Measurements from ENCODE around the gene SIRPA. TPM values are rescaled to one million over a fixed set of nuclear protein-coding genes. Genes with fewer than 3 reads are reported as not detected.

The SIRPA gene
- polyA plus RNA-seq (ENCODE audit: low read depth in 6 of 6): under 1 TPM in 4 of 6 donors, not detected in 2; 0.24 to 0.44 (median 0.26) TPM

DNA sequence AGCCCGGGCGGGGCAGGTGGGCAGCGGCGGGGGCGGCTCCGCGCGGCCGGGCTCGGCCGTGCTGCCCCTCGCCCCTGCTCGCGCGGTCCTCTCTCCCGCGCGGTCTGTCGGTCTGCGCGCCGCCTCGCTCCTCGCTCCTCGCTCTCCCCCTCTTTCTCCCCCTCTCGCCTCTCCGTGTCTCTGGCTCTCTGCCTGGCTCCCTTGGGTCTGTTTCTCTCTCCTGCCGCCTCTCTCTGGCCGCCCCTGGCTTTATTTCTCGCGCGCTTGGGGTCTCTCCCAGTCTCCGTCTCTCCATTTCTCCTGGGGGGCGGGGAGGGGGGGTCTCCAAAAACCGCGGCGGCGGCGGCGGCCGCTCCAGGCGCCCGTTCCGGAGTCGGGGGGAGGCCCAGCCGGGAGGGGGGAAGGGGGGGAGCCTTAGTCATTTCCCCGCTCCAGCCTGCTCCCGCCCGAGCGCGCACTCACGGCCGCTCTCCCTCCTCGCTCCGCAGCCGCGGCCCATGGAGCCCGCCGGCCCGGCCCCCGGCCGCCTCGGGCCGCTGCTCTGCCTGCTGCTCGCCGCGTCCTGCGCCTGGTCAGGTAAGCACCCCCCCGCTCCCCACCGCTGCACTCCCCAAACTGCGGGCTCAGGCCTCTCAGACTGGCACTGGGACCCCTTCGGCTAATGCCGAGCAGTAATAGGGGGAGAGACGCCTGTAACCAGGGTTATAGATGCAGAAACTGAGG lies at the start of gene SIRPA:
Gene SIRPA, plus strand, starts transcription at position 457 of the 723 bp plus-strand sequence. Its CDS starts 41 bp downstream, at position 498.
- Mint-ChIP-seq H3K27ac (peak within 1 kb of the TSS in 5 of 6 donors; percentile 24 to 88 (median 72)), H3K4me1 (peaks cover 49 to 53% (median 52%) of the 10 kb centered on the region in 3 donors), H3K9me3 (no peaks in the 10 kb centered on the region), H3K4me3 (peak within 1 kb of the TSS; percentile 76 to 92 (median 84)), H3K27me3 (peaks cover 22 to 47% (median 34%) of the 10 kb centered on the region in 3 donors), H3K36me3 (peaks cover 0 to 7% of the 10 kb centered on the region in 2 donors)
- ATAC-seq (ENCODE audit: low read depth in 2 of 2) (no peak), DNase-seq (no peak)

DNA sequence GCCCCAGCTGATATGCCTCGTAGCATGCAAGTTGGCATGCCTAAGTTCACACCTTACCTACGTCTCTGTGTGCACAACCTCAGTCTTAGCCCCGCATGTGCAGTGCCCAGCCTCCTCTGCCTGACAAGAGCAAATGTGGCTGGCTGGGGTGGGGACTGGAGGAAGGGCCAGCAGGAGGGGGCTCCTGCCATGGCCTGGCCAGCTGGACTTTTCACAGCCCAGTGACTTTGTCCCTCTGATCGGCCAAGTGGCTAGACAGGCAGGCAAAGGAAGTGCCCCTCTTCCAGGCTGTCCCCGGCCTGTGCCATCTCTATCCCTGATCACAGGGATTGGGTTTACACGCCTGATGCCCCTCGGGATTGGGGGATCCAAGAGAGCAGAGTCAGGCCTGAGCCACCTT lies 49.5 kb upstream of the SIRPA start:
- peaks cover 62 to 80% (median 78%) of the 10 kb centered on the region in 3 donors for H3K4me1 Mint-ChIP-seq
- H3K36me3 Mint-ChIP-seq: peaks cover 4 to 22% of the 10 kb centered on the region in 2 donors
- peak overlapping the region in 5 of 6 donors; percentile 47 to 97 (median 93) for H3K27ac Mint-ChIP-seq
- DNase-seq: no peak
- H3K9me3 Mint-ChIP-seq: peaks cover 0 to 12% (median 8%) of the 10 kb centered on the region in 7 donors
- peaks cover 0 to 3% (median 2%) of the 10 kb centered on the region in 3 donors for H3K27me3 Mint-ChIP-seq
- H3K4me3 Mint-ChIP-seq: peak overlapping the region in 3 of 8 donors; percentile 27 to 69 (median 39)
- ATAC-seq (ENCODE audit: low read depth in 2 of 2): peak in 1 of 2 donors; percentile 4

DNA sequence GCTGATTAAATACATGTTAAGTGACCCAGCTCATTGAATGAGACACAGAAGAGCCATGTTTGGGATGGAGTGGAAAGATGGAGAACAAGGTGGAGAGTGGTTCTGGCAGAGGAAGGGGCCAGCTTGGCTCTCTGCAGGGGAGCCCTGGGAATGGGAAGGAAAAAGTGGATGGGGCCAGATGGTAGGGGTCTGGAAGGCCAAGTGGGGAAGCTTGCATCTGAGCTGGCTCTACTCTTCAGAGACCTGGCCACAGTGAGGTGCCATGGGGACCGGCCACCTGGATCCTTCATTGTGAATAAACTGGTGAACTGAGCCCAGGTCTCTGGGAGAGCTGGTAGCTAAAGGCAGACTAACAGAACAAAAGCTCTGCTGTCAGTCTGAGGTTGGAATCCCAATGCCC lies 48.9 kb upstream of the SIRPA start:
- ATAC-seq (ENCODE audit: low read depth in 2 of 2) (no peak), DNase-seq (no peak)
- Mint-ChIP-seq H3K27ac (peak overlapping the region in 5 of 6 donors; percentile 47 to 97 (median 70)), H3K9me3 (peaks cover 0 to 12% (median 8%) of the 10 kb centered on the region in 7 donors), H3K27me3 (no peaks in the 10 kb centered on the region), H3K4me3 (peak overlapping the region in 1 of 8 donors; percentile 36), H3K4me1 (peaks cover 67 to 82% (median 81%) of the 10 kb centered on the region in 3 donors), H3K36me3 (peaks cover 4 to 22% of the 10 kb centered on the region in 2 donors)

DNA sequence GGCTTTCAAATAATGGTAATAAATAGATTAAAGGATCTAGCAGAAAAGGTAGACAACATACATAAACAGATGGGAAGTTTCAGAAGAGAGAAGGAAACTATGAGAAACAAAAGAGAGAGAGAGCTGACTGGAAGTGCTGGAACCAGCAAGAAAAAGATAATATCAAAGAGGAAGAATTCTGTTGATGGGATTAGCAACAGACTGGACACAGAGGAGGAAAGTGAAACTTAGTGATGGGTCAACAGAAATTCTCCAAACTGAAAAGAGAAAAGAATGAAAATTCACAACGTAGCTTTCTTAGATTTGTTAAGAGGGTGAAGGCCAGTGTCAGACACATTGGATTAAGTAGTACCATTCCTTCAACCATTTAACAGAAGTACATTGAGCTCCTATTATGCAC lies 48.3 kb upstream of the SIRPA start:
- Mint-ChIP-seq H3K9me3 (peaks cover 0 to 12% (median 8%) of the 10 kb centered on the region in 7 donors), H3K4me1 (peaks cover 70 to 88% (median 82%) of the 10 kb centered on the region in 3 donors), H3K27ac (peak overlapping the region in 5 of 6 donors; percentile 16 to 93 (median 86)), H3K4me3 (no peak overlapping the region), H3K36me3 (peaks cover 4 to 22% of the 10 kb centered on the region in 2 donors), H3K27me3 (no peaks in the 10 kb centered on the region)
- no peak for DNase-seq
- ATAC-seq (ENCODE audit: low read depth in 2 of 2): no peak

DNA sequence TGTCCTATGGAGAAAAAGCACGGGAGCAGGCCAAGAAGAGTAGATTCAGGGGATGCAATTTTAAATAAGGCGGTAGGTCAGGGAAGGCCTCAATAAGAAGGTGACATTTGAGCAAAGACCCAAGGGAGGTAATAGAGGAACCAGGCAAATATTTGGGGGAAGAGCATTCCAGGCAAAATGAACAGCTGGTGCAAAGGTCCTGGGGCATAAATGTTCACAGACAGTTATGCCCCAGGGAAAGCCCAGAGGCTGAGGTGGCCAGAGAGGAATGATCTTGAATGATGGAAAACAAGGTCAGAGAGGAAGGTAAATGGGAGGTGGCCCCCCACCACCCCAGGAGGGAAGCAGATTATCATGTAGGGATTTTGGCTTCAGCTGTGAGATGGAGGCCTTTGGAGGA lies 47.4 kb upstream of the SIRPA start:
- peaks cover 71 to 90% (median 77%) of the 10 kb centered on the region in 3 donors for H3K4me1 Mint-ChIP-seq
- DNase-seq (no peak), ATAC-seq (ENCODE audit: low read depth in 2 of 2) (no peak)
- H3K4me3 Mint-ChIP-seq: peak overlapping the region in 2 of 8 donors; percentile 5 to 64
- peaks cover 0 to 12% (median 8%) of the 10 kb centered on the region in 7 donors for H3K9me3 Mint-ChIP-seq
- no peaks in the 10 kb centered on the region for H3K27me3 Mint-ChIP-seq
- peaks cover 4 to 22% of the 10 kb centered on the region in 2 donors for H3K36me3 Mint-ChIP-seq
- H3K27ac Mint-ChIP-seq: peak overlapping the region in 4 of 6 donors; percentile 37 to 93 (median 60)

DNA sequence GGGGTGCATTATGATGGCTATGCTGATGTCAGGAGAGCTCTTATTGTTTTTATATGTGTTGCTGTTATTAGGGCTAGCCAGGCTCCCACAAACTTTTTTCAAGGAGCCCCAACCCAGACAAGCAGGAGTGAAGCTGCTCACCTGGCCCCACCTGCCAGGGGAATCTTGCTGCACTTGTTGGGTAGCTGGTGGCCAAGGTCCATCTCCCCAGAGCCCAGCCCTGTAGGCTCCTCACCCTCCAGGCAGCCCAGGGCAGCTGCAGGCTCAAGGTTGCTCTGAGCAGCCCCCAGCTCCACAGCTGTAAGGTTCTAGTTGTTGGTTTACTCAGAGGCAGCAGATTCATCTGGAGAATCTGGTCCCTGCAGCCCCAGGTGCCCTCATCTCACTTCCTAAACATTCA lies 46.8 kb upstream of the SIRPA start:
- DNase-seq (no peak), ATAC-seq (ENCODE audit: low read depth in 2 of 2) (no peak)
- Mint-ChIP-seq H3K9me3 (peaks cover 0 to 12% (median 8%) of the 10 kb centered on the region in 7 donors), H3K27ac (peak overlapping the region in 2 of 6 donors; percentile 44 to 93), H3K27me3 (no peaks in the 10 kb centered on the region), H3K4me1 (peaks cover 70 to 89% (median 71%) of the 10 kb centered on the region in 3 donors), H3K36me3 (peaks cover 4 to 22% of the 10 kb centered on the region in 2 donors), H3K4me3 (peak overlapping the region in 2 of 8 donors; percentile 6 to 64)

DNA sequence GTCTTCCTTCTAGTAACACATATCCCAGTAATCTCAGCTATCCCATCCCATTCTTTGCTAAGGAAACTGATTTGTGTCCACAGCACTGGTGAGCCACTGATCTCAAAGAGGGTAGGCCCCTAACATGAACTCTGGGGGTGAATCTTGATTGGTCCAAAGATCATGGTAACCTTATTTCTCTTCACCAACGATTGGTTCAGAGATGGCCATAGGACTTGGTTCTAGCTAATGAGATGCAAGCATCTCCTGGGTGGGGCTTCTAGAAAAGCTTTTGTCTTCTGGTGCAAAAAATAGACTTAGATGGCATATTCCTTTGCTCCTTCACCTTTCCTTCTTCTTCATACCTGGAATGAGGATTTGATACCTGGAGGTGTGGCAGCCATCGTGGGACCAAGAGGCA lies 43.8 kb upstream of the SIRPA start:
- ATAC-seq (ENCODE audit: low read depth in 2 of 2): no peak
- no peak for DNase-seq
- Mint-ChIP-seq H3K27me3 (peaks cover 0 to 5% (median 0%) of the 10 kb centered on the region in 3 donors), H3K4me1 (peaks cover 47 to 59% (median 50%) of the 10 kb centered on the region in 3 donors), H3K27ac (peak overlapping the region in 5 of 6 donors; percentile 90 to 99 (median 97)), H3K4me3 (peak overlapping the region in 6 of 8 donors; percentile 17 to 85 (median 64)), H3K9me3 (peaks cover 0 to 12% (median 6%) of the 10 kb centered on the region in 7 donors), H3K36me3 (peaks cover 4 to 16% of the 10 kb centered on the region in 2 donors)

DNA sequence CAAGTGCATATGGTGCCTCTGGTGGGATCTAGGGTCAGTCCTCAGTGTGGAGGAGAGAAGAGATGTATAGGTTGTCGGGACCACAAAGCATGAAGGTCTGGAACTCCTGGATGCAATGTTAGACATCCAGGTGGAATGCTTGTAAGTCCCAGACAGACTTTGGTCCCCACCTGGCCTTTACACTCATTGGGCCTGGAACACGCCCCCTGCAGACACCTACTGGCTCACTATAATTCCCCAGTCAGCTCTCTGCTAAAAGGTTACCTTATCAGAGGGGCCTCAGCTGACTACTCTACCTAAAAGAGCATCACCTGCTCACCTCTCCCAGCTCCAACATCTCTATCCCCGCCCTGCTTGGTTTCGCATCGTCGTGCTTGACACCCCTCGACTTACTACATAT lies 41.7 kb upstream of the SIRPA start:
- ATAC-seq (ENCODE audit: low read depth in 2 of 2) (no peak), DNase-seq (no peak)
- Mint-ChIP-seq H3K27ac (peak overlapping the region in 1 of 6 donors; percentile 61), H3K4me1 (peaks cover 36 to 53% (median 43%) of the 10 kb centered on the region in 3 donors), H3K9me3 (no peaks in the 10 kb centered on the region), H3K4me3 (no peak overlapping the region), H3K27me3 (peaks cover 0 to 5% (median 4%) of the 10 kb centered on the region in 3 donors), H3K36me3 (no peaks in the 10 kb centered on the region)

DNA sequence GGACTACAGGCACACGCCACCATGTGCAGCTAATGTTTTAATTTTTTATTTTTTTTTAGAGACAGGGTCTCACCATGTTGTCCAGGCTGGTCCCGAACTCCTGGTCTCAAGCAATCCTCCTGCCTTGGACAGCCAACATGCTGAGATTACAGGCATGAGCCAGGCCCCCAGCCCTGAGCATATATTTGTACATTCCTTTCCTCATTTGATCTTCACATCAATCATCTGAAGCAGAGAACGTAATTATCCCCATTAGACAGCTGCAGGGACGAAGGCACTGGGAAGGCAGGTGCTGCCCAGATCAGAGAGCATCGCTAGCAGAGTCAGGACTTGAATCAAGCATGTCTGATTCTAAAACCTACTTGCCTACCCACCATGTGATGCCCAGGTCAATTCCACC lies 41.0 kb upstream of the SIRPA start:
- no peak for ATAC-seq (ENCODE audit: low read depth in 2 of 2)
- Mint-ChIP-seq H3K36me3 (no peaks in the 10 kb centered on the region), H3K4me3 (peak overlapping the region in 1 of 8 donors; percentile 47), H3K27ac (no peak overlapping the region), H3K4me1 (peaks cover 28 to 45% (median 36%) of the 10 kb centered on the region in 3 donors), H3K9me3 (no peaks in the 10 kb centered on the region), H3K27me3 (peaks cover 0 to 5% (median 4%) of the 10 kb centered on the region in 3 donors)
- no peak for DNase-seq

DNA sequence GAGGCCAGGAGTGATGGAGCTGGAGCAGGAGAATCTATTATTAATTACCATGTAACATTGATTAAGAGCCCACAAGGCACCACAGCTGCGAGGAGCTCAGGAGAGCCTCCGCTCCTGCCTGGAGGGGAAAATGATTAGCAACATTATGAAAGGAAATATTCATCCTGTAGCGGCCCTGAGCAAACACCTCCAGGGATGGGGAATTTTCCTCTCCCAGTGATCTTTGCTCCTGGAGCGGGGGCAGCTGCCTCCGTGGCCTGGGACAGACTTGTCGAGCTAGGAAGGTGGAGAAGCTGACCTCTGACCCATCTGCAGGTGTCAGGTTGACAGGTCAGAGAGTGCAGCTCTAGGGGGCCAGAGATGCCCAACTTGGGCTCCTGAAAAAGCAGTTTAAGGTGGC lies 40.1 kb upstream of the SIRPA start:
- DNase-seq (no peak), ATAC-seq (ENCODE audit: low read depth in 2 of 2) (no peak)
- Mint-ChIP-seq H3K4me3 (no peak overlapping the region), H3K4me1 (peaks cover 24 to 39% (median 35%) of the 10 kb centered on the region in 3 donors), H3K9me3 (no peaks in the 10 kb centered on the region), H3K36me3 (no peaks in the 10 kb centered on the region), H3K27ac (no peak overlapping the region), H3K27me3 (peaks cover 0 to 12% (median 11%) of the 10 kb centered on the region in 3 donors)

DNA sequence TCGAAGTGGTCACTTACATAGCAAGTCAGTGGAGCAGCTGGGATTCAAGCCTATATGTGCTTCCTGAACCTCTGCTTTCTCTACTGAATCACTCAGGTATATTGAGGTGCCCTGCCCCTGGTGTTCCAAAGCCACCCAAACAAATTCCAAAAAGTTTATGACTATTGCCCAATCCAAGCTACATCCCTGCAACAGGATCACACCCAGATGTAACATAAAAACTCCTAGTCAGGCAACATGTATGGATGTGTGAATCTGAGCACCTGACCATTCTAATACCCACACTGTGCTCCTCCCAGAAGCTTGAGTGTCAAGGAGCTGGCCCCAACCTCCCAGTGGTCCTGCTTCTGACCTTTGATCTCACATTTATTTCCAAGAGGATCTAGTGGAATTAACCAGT lies 39.5 kb upstream of the SIRPA start:
- Mint-ChIP-seq H3K36me3 (no peaks in the 10 kb centered on the region), H3K4me1 (peaks cover 19 to 34% (median 30%) of the 10 kb centered on the region in 3 donors), H3K27me3 (peaks cover 0 to 16% (median 11%) of the 10 kb centered on the region in 3 donors), H3K9me3 (no peaks in the 10 kb centered on the region), H3K4me3 (no peak overlapping the region), H3K27ac (peak overlapping the region in 1 of 6 donors; percentile 53)
- ATAC-seq (ENCODE audit: low read depth in 2 of 2): no peak
- DNase-seq: no peak

DNA sequence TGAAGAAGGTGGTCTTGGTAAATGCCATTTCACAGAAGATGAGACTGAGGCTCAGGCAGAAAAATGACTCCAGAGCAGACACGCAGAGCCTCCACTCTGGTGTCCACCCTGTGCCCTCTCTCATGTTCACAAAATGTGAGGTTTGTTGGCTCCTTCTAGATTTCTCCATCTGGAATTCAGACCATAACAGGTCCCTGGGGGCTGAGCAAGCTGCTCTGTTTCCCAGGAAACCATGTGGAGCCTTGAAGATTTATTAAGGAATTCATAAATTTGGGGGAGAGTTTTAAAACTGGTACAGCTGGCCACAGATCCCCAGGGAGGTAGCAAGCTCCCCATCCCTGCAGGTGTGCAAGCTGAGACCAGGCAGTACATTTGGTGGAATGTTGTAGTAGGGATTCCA lies 38.8 kb upstream of the SIRPA start:
- no peak overlapping the region for H3K4me3 Mint-ChIP-seq
- no peaks in the 10 kb centered on the region for H3K36me3 Mint-ChIP-seq
- peaks cover 14 to 26% (median 23%) of the 10 kb centered on the region in 3 donors for H3K4me1 Mint-ChIP-seq
- ATAC-seq (ENCODE audit: low read depth in 2 of 2): no peak
- H3K27me3 Mint-ChIP-seq: peaks cover 5 to 23% (median 15%) of the 10 kb centered on the region in 3 donors
- H3K9me3 Mint-ChIP-seq: peaks cover 0 to under 1% (median 0%) of the 10 kb centered on the region in 7 donors
- no peak for DNase-seq
- peak overlapping the region in 1 of 6 donors; percentile 87 for H3K27ac Mint-ChIP-seq

DNA sequence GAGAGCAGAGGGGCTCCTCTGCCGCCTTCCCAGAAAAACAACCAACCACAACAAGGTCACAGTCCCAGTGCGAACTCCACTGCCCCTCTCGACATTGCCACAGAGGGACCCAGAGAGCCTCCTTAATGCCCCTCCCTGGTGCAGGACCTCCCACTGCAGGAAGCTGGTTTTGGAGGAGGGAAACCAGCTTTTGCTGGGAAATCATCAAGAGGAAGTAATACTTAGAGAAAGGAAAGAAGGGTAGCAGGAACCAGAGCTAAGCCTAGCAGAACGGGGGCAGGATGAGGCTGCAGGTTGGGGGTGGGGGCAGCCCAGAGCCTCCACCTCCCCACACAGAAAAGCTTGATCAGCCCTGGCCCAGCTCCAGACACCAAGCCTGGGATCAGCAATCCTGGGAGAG lies 37.7 kb upstream of the SIRPA start:
- peaks cover 16 to 18% (median 17%) of the 10 kb centered on the region in 3 donors for H3K4me1 Mint-ChIP-seq
- H3K27ac Mint-ChIP-seq: peak overlapping the region in 1 of 6 donors; percentile 39
- H3K36me3 Mint-ChIP-seq: no peaks in the 10 kb centered on the region
- DNase-seq (no peak), ATAC-seq (ENCODE audit: low read depth in 2 of 2) (no peak)
- H3K9me3 Mint-ChIP-seq: peaks cover 0 to 2% (median 0%) of the 10 kb centered on the region in 7 donors
- peaks cover 11 to 34% (median 23%) of the 10 kb centered on the region in 3 donors for H3K27me3 Mint-ChIP-seq
- no peak overlapping the region for H3K4me3 Mint-ChIP-seq
